Mesothelial cell of epicardium (in vitro differentiated cells): ENCODE data around the gene KIF7. TPM values are rescaled to one million over a fixed set of nuclear protein-coding genes. Genes with fewer than 3 reads are reported as not detected.

ENCODE experiments used
- DNase-seq, 2 experiments: peaks; one replicate each; pipeline ENCODE4 v3.0.0; 2021; ENCODE audit warnings: low spot score in 2 of 2; ENCODE audit not compliant: unreplicated experiment in 2 of 2
- H3K27ac Mint-ChIP-seq: 2 replicates; pipeline ENCODE4 v1.8.0; 2021; ENCODE audit warnings: mixed read lengths
- H3K27me3 Mint-ChIP-seq: 2 replicates; pipeline ENCODE4 v1.8.0; 2021; ENCODE audit warnings: low read depth, mixed read lengths
- H3K36me3 Mint-ChIP-seq: 2 replicates; pipeline ENCODE4 v1.8.0; 2021; ENCODE audit warnings: mixed read lengths
- H3K4me1 Mint-ChIP-seq: 2 replicates; pipeline ENCODE4 v1.8.0; 2021; ENCODE audit warnings: mixed read lengths
- H3K4me3 Mint-ChIP-seq: 2 replicates; pipeline ENCODE4 v1.8.0; 2021; ENCODE audit warnings: mild to moderate bottlenecking, moderate library complexity, mixed read lengths
- H3K9me3 Mint-ChIP-seq: 2 replicates; pipeline ENCODE4 v1.8.0; 2021; ENCODE audit warnings: mixed read lengths
- CTCF ChIP-seq: fragments of 200-600 bp; sonication (generic); IDR thresholded peaks from one replicate; pipeline ENCODE4 v1.5.0; 2021; ENCODE audit warnings: antibody characterized with exemption; ENCODE audit not compliant: unreplicated experiment
- total RNA-seq: library from RNA; stranded (reverse); gene quantifications from 3 replicates; pipeline ENCODE4 v1.2.1, GENCODE V29; 2021

Gene KIF7
- total RNA-seq, 1 donor from 2014 or later = 30.1 TPM

- Mint-ChIP-seq H3K36me3 (no peaks in the 10 kb centered on the region), H3K4me3 (no peak overlapping the region), H3K9me3 (no peaks in the 10 kb centered on the region), H3K27ac (no peak overlapping the region), H3K4me1 (peaks cover 14% of the 10 kb centered on the region), H3K27me3 (no peaks in the 10 kb centered on the region)
- no peak for DNase-seq
- TF ChIP-seq CTCF = no peak
These were observed 17.2 kb upstream of the KIF7 start for GRCh38 chr15:89672221-89673164.

- Mint-ChIP-seq H3K4me1 (peaks cover 14% of the 10 kb centered on the region), H3K27ac (no peak overlapping the region), H3K27me3 (no peaks in the 10 kb centered on the region), H3K9me3 (no peaks in the 10 kb centered on the region), H3K36me3 (no peaks in the 10 kb centered on the region), H3K4me3 (no peak overlapping the region)
- DNase-seq = no peak
- TF ChIP-seq CTCF = no peak
These were observed 16.4 kb upstream of the KIF7 start for GRCh38 chr15:89671687-89672086.

DNA sequence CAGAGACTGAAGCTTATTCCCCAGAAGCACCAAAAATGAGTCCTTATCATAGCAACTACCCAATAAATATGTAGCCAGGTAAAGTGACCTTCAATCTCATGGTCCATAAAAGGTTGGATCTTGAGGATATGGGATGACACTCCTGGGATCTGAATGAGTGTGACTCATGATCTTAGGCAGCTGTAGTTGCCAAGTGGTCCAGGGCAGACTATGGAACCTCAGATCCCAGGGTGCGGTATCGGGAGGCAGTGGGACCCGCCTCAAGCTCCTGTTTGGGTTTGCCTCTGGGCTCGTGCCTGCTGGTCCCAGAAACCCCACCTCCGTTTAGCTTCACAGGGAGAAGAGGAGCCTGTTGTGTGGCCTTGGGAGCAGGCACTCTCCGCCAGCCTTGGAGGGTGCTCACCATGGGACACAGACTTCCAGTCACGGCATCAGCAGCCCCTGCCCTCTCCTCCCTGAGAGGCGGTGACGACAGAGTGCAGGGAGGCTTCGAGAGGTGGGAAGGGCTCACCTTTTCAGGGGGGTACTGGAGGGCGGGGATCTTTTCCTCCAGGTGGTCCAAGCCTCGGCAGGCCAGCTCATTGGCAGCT is 15.8 kb upstream of the KIF7 start:
- no peaks in the 10 kb centered on the region for H3K36me3 Mint-ChIP-seq
- DNase-seq = no peak
- H3K9me3 Mint-ChIP-seq = no peaks in the 10 kb centered on the region
- no peak for TF ChIP-seq CTCF
- no peak overlapping the region for H3K27ac Mint-ChIP-seq
- H3K4me3 Mint-ChIP-seq = no peak overlapping the region
- no peaks in the 10 kb centered on the region for H3K27me3 Mint-ChIP-seq
- peaks cover 14% of the 10 kb centered on the region for H3K4me1 Mint-ChIP-seq

DNA sequence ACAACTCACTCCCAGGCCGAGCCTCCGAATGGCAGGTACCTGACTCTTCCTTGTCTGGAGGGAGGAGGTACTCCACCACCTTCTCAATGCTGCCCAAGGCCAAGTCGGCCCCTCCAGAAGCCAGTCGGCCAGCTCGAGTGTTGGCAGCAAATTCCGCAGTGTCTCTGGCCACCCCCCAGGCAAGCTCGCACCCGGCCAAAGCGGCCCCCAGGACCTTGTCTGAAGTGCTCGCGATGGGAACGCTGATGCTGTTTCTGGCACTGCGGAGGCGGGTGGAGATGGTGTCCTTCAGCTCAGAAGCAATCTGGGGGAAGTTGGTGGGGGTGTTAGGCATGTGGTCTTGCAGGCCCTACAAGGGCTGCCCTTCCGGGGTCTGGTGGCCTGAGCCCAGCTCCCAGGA is 14.7 kb upstream of the KIF7 start:
- Mint-ChIP-seq H3K9me3 (no peaks in the 10 kb centered on the region), H3K36me3 (no peaks in the 10 kb centered on the region), H3K4me1 (peaks cover 15% of the 10 kb centered on the region), H3K4me3 (no peak overlapping the region), H3K27me3 (no peaks in the 10 kb centered on the region), H3K27ac (no peak overlapping the region)
- no peak for DNase-seq
- no peak for TF ChIP-seq CTCF

DNA sequence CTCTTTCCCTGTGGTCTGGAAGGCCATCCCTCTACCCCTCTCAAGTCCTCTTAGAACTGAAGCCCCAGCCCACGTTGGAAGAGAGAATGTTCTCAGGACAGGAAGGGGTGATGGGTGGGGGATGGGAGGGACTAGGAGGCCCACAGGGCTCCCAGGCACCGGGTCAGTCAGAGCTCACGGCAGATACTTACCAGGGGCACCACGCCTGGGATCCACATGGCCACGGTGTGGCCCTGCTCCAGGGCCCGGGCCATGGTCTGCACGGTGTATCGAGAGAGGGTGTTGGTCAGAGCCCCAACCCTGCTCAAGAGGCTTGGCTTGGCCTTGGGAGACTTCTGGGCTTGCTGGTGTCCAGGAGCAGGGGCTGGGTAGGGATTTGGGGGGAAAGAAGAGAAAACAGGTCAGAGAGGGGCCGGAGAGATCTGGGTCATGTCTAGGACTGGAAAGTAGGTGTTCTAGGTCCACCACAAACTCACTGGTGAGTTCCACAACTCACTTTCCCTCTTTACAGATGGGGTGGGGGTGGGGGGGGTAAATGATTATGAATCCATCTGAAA is 14.1 kb upstream of the KIF7 start:
- TF ChIP-seq CTCF = no peak
- H3K9me3 Mint-ChIP-seq = no peaks in the 10 kb centered on the region
- no peak overlapping the region for H3K4me3 Mint-ChIP-seq
- H3K4me1 Mint-ChIP-seq = peaks cover 18% of the 10 kb centered on the region
- H3K27me3 Mint-ChIP-seq = no peaks in the 10 kb centered on the region
- H3K36me3 Mint-ChIP-seq = no peaks in the 10 kb centered on the region
- no peak for DNase-seq
- H3K27ac Mint-ChIP-seq = no peak overlapping the region
